Measurements from ENCODE around the gene MCU.
"Not testable (repeated sequence)": the region's sequence is repeated elsewhere in the genome, so short reads cannot be mapped to it uniquely, and the experiment has no call there.

Gene MCU

GRCh38 chr10:72911758-72912157 lies 219.8 kb downstream of the MCU start:
- DNase-seq, result no peak

GRCh38 chr10:72912736-72913135 lies 220.8 kb downstream of the MCU start:
- no peak for DNase-seq

- DNase-seq, result no peak
Measured at GRCh38 chr10:72913287-72913686, 221.3 kb downstream of the MCU start.

DNA sequence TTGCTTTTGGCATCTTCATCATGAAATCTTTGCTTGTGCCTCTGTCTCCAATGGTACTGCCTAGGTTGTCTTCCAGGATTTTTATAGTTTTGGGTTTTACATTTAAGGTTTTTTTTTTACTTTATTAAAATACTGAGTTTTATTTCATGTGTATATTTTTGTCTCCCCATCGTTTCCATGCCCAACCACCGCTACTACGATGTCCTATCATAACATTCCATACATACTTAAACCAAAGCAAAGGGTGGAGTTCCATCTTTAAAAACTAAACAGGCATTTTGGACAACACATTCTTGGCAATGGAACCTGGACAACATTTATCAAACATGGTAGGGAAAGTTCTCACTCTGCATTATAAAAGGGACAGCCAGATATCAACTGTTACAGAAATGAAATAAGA lies 225.3 kb downstream of the MCU start:
- not testable (repeated sequence) for DNase-seq

GRCh38 chr10:72917803-72918332 lies 225.9 kb downstream of the MCU start:
- not testable (repeated sequence) for DNase-seq

DNA sequence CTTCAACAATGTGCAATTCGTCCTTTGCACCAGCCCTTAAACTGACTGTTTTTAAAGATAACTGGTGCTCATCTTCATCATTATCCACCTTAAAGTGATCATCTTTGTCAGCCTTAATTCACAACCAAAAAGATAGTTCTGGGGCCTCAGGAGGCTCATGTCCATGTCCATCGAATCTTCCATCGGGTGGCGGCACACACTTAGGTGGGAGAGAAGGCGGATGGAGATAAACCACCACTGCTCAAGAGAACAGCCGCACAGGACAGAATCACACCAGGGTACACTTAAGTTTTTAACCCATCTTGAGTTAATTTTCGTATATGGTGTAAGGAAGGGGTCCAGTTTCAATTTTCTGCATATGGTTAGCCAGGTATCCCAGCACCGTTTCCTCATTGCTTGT lies 226.4 kb downstream of the MCU start:
- no peak for DNase-seq

DNA sequence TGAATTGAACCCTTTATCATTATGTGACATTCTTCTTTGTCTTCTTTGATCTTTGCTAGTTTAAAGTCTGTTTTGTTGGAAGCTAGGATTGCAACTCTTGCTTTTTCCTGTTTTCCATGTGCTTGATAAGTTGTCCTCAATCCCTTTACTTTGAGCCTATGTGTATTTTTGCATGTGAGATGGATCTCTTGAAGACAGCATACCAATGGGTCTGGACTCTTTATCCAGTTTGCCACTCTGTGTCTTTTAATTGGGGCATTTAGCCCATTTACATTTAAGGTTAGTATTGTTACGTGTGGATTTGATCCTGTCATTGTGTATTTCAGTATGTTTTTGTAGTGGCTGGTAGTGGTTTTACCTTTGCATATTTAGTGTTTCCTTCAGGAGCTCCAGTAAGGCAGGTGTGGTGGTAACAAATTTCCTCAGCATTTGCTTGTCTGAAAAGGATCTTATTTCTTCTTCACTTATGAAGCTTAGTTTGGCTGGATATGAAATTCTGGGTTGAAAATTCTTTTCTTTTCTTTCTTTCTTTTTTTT lies 229.3 kb downstream of the MCU start:
- not testable (repeated sequence) for DNase-seq

- DNase-seq, result no peak
Measured at GRCh38 chr10:72924351-72924750, 232.4 kb downstream of the MCU start.

DNA sequence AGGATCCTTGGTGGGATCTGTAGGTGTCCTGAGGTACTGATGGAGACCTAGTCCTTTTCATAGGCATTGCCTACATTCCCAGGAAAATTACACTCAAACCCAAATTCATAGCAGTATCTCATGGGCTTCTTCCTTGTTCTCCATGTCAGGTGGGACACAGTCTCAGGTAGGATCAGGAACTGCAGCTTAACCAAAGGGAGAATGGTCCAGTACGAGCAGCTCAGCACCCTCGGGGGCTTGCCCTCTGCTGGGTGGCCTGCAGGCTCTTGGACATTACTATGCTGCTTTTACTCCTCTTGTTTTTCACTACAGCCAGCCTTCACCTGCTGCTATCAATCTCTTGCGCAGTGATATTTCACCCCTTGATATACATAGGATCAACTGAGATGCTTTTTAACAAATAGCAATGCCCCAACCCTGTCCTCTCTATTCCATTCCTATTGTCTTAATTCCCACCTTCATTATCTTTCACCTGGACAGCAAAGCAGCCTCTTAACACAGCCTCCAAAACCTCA lies 234.1 kb downstream of the MCU start:
- no peak for DNase-seq

DNA sequence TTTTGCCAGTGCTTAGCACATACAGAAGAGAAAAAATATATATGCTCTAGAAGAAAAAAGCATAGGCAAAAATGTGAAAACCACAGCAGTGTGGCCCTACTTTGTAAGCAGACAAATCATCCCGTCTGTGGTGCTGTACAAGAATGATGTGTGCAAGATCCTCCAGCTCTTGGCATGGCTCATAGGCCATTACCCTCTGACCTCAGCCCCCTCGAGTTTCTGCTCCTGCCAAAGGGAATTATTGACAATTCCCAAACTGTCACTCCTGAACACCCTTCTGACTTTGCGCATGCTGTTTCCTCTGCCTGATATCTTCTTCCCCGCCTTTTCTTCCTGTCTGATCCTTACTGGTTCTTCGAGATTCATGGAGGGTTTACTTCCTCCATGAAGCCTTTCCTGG lies 235.5 kb downstream of the MCU start:
- no peak for DNase-seq

- no peak for DNase-seq
Measured at GRCh38 chr10:72928798-72929197, 236.9 kb downstream of the MCU start.

GRCh38 chr10:72930276-72930675 lies 238.3 kb downstream of the MCU start:
- DNase-seq, result no peak

GRCh38 chr10:72932259-72933015 lies 240.5 kb downstream of the MCU start:
- DNase-seq, result no peak

DNA sequence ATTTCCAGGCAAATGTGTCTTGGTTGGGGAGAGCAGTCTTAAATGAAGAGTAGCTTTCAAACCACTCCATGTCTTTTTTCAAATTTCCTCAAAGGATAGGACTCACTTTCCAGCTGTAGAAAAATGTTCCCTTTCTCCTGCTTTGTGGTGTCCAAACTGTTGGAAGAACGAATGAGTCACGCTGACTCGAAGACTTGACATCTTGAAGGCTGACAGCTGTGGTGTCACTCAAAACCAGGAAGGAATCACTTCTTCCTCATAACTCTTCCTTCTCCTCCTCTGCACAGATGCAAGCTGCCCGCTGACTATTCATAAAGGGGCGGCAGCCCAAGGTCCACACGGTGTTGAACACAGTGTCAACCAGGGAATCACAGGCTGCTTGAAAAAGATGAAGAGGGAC lies 243.4 kb downstream of the MCU start:
- DNase-seq, result no peak
